ENCODE results near the gene GRIN2A.

GRIN2A gene

DNA sequence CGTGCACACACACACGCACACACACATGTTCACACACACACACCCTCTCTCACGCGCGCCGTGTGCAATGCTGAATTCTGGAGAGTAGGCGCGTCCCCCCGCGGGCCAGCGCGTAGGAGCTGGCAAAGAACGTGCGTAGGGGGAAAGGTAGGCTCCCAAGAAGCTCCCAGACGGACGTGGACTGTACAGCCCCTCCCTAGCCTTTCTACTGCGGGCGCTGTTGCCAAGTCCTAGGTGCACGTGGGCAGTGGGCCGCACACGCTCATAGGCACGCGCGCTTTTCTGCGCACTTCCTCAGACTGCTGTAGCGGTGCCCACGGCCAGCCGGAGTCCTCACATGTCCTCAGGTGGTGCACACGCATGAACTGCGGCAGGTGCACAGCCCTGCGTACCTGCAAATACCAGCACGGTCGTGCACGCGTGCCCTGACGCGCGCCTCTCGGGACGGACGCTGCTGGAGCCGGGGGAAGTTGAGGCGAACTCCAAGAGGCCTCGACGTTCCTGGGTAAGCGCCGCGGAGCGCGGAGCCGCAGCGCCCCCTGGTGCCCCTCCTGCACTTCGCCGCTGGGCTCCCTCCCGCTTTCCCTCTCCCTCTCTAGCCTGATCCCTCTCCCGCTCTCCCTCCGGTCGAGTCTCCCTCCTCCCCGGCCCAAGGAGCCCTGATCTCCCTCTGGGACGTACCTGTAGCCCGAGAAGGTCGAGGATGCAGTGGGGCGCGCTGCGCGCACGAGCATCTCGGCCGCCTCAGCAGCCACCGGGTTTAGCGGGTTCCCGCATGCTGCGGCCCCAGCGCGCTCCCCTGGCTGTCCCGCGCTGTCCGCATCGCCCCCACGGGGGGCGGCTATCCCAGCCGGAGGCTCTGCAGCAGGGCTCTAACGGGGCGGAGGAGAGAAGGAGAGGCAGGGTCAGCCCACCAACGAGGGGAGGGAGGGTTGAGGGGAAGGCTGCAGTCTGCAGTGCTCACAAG is 749 bp downstream of the GRIN2A start:
- DNase-seq (ENCODE audit: low spot score): peak; percentile 70

DNA sequence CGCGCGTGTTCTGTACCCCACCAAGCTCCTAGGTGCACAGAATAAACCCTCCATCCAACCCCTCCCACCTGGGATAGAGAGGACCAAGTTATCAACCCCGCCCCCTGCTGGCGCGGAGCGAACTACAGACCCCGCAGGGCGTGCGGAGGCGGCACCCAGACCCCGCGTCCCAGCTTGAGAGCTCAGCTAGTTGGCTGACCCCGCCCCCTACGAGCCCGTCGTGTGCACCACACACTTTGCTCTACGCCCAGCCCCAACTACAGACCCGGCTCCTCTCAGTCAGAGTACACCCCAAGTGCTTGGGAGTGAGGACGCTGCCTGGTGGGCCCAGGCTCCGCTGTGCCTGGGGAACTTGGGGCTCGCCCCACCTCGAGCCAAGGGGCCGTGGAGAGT is 1.5 kb downstream of the GRIN2A start:
- peak; percentile 15 for DNase-seq (ENCODE audit: low spot score)

DNA sequence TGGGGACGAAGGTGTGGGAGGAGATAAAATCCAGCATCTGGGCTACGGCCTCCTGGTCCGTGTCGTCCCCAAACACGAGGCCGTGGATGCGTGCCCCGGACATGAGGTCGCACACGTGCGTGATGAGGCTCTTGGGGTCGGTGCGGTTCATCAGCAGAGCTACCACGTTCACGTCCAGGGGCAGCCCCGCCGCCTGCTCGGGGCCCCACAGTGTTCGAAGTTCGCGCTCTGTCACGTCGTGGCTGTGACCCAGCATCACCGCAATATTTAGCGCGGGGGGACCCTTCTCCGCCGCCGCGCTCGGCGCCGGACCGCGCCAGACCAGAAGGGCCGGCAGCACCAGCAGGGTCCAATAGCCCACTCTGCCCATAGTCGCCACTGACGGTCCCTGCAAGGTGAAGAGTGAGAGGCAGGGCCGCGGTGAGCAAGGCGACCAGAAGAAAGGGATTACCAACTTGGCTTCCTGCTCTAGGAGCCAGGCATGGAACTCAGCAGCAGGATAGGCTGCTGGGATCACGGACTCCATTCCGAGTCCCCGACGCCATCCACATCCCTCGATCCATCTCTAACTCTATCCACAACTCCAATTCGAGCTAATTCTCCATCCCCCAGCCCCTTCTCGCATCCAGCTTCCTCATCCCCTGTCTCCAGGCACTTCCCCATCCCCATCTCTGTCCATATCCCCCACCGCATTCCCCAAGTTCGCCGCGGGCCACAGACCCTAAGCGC is 2.0 kb downstream of the GRIN2A start:
- DNase-seq (ENCODE audit: low spot score): no peak

DNA sequence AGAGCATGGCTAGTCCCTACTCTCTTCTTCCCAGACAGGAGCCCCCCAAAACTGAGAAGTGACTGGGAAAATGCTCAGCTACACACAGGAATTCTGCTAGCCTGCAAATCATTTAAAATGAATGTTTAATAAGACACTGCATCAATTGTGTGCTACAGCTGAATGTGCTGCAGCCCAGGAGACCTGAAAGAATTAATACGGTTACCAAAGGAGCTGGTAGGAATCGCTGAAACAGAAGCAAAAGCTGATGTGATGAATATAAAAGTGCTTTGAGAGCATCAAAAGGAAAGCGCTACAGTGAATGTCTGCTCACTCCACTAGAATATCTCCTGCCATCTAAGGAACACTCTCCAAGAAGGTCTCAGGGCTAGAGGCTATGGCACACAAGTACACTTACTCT is 3.7 kb downstream of the GRIN2A start:
- DNase-seq (ENCODE audit: low spot score): no peak

DNA sequence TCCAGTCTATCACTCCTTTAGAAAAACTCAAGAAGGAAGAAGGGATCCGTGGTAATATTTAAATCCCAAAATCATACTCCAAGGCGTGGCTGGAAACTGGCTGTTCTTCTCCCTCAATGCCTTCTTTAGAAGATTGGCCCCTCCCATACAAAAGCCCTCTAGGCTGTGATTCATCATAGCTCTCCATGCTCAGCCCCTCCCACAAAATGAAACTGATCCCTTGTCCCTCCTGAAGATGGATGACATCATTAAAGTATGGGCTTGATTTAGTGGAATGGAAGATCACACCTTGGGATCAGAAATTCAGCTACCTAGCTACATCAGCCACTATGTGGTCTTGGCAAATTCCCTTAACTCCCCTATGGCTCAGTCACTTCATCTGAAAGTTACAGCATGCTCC is 4.1 kb downstream of the GRIN2A start:
- no peak for DNase-seq (ENCODE audit: low spot score)

DNA sequence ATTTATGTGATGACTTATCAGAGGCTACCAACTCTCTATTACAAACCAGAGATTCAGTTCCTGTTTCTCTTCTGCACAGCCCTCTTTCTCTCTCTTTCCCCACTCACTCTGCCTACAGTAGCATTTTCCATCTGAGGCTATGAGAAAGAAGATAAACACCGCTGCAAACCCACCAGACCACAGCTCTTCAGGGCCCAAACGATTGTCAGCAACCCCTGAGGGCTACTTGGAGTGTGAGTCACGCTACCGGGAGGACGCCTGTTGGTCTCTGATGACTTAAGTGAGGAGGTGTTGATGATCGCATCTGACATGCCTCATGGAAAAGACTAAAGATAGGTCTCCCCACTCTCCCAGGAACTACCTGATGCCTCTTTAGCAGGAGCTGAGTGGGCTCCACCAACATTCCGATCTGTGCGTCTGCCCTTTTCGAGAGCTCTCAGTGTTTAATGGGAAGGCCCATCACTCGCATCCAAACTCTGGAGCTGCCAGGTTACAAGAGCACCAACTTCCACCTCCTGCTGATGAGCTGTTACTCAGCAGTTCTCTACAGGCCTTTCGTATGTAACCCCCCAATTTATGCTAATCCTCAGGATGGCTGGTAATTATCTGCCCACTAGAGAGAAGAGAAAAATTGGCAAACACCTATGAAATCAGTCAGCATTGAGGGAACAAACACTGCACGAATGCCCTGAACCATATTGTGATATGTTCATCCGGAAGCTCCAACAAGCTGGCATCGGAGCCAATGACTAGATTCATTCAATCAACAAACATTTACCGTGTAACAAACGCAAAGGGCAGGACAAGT is 9.2 kb downstream of the GRIN2A start:
- no peak for DNase-seq (ENCODE audit: low spot score)

DNA sequence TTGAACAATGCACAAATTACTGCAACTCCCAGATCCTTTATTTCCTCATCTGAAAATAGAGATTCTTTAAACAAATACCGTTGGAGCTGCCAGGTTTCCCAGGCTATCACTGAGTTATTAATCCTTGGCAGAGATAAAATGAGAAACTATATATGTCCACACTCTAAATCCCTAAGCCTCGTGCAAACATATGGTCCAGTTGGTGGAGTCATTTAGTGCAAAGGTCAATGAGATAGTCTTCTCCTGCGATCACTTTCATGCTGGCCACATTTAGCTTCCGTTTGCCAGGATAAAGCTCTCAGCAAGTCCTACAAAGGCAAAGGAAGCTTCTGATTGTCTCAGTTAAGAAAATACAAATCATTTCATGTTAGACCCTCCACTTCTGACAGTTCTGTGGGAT is 11.0 kb downstream of the GRIN2A start:
- no peak for DNase-seq (ENCODE audit: low spot score)

DNA sequence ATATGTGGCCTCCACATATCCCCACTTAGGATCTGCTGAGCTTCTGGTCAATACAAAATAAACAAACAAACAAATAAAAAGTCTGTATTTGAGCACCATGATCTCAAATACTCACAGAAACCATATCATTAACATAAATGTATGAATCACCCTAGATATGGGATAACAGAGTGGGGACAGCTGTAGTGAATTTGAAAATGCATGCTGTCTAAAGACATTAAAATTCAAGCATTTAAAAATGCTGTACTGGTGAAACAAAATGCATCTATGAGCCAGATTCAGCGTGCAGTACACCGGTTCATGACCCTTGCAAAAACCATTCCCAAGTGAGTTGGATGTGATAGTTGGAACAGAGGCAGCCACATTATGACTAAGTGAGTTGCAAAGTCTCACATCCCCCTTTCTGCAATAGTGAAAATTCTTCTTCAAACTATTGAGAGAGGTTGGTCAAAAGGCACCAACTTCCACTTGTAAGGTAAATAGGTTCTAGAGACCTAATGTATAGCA is 12.3 kb downstream of the GRIN2A start:
- DNase-seq (ENCODE audit: low spot score): no peak

DNA sequence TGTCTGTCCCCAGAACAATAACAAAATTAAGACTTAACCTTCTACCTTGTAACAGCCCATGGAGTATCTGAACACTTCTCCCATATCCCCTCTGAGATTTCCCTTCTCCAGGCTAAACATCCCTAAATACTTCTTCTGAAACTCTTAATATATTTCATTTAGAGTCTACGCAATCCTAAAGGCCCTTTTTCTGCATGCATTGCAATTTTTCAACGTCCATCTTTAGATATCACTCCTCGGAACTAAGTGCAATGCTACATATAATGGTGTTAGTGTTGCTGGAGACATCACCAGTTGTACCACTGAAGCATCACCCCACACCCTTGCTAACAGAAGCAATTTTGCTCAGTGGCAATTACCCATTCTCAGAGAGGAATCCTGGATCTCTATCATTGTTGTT is 13.2 kb downstream of the GRIN2A start:
- DNase-seq (ENCODE audit: low spot score): no peak

DNA sequence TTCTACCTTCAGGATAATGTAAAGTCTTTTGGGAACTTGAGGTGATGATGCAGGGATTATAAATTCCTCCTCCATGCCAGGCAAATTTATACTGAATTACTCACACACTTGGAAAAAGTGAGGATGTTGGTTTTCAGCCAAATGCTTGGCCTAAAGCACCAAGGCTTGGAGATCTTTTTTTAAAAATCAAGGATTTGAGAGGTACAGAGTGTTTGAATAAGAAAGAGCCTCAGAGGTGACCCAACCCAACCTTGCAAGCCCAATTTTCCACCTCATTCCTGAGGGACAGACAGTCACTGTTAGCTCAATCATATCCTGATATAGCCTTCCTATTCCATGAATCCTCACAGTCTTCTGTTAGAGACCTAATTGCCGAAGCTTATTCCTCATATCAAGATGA is 14.0 kb downstream of the GRIN2A start:
- no peak for DNase-seq (ENCODE audit: low spot score)

DNA sequence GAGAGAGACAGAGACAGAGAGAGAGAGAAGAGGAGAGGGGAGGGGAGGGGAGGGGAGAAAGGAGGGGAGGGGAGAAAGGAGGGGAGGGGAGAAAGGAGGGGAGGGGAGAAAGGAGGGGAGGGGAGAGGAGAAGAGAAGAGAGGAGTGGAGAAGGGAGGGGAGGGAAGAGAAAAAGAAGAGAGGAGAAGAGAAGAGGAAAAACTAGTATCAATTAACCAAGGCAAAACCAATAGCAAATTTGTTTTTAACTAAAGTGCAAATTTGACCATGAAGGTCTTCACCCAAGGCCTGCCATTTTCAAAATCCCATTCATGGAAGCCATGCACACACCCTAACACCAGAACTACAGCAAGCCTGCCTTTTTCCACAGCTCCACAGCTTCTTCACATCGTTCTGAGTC is 16.6 kb downstream of the GRIN2A start:
- DNase-seq (ENCODE audit: low spot score): no peak

DNA sequence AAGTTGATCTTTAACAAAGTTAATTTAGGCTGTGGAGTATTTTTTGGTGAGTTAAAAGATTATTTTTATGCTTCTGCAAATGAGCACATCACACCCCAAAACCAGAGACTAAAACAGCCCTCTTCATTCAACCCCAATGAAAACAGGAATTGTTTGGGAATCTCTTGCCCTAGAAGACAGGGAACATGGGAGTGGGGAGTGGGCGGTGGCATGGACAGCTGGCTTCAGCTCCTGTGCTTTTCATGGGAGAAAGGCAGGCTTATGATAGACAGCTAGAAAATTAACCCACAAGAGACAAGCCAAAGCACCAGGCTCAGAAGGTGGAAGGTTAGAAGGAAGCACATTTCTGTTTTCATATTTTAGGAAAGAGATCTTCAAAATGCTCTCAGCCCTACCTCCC is 19.2 kb downstream of the GRIN2A start:
- no peak for DNase-seq (ENCODE audit: low spot score)

DNA sequence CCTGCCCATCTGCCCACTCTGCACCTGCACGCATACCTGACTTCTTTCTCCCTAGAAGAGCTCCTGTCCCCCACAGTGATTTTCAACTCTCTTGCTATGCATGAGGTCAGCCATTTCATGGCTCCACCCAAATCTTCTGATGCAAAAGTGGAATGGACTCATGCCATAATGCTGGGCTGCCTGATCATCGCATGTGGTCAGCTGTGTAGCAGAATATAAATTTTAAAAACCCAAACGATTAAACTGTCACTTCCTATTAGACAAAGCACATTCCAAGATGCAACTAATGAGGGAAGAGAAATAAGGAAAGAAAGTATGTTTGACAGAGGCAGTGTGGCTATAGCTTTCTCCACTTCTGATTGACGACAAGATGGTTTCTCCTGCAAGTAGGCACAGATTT is 26.1 kb downstream of the GRIN2A start:
- DNase-seq (ENCODE audit: low spot score): no peak

DNA sequence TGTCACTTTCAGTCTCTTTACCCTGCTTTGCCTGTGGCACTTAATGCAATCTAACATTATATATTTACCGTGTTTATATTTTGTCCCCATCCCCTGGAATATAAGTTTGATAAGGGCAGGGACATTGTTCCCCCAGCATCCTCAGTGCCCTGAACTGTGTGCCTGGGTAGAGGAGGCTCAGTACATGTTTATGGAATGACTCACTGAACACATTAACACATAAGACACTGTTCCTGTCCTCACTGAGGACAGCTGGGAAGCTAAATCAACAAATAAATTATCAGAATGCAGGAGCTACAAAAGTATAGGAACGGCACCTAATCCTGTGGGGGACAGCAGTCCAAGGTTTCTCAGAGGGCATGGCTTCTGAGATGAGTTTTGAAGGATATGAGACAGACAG is 27.8 kb downstream of the GRIN2A start:
- no peak for DNase-seq (ENCODE audit: low spot score)

DNA sequence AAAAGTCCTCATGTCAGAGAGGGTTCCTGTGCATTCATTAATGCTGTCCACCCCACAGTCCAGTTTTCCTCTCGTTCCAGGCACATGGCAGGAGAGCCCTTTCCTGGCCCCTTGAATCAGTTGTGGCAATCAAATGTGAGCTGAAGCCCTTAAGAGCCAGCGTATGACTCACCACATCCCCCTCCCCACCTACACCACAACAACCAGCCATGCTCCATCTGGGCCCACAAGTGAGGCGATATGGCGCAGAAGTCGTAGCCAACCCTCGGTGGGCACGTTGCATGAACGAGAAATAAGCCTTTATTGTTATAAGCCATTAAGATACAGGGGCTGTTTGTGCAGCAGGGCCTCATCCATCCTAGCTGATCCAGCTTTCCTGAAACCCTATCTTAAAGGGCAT is 28.2 kb downstream of the GRIN2A start:
- DNase-seq (ENCODE audit: low spot score): no peak

DNA sequence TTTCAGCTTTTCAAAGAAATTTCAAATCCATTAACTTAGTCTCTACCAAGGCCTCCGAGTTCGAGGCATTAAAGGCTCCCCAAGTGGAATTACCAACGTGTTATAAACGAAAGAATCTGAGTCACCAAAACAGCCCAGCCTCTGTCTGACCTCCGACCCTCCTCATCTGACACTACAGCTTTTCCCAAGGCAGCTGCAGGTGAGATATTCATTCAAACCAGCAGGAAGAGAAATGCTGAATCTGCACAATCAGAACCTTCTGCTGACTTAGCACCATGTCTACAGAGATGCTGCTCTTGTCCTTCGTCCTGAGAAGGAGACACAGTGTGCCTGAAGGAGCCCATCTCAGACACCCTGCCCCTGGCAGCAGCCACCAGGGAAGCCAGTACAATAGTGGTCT is 30.5 kb downstream of the GRIN2A start:
- DNase-seq (ENCODE audit: low spot score): no peak

DNA sequence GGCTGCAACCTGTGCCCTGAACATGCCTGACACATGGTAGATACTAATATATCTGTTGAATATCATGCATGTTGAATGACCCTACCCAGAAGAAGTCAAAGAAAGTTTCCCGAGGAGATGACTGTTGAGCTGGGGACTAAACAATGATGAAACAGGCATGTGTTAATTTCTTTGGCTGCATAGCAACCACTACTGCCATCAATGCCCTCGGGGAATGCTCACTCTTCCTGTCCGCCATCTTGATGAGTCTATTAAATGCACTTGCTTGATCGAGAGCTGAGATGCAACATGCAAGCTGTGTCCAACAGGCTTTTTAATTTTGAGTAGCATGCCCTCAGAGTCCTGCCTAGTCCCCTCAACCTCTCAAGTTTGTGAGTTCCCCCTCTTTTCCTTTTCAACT is 31.3 kb downstream of the GRIN2A start:
- no peak for DNase-seq (ENCODE audit: low spot score)

DNA sequence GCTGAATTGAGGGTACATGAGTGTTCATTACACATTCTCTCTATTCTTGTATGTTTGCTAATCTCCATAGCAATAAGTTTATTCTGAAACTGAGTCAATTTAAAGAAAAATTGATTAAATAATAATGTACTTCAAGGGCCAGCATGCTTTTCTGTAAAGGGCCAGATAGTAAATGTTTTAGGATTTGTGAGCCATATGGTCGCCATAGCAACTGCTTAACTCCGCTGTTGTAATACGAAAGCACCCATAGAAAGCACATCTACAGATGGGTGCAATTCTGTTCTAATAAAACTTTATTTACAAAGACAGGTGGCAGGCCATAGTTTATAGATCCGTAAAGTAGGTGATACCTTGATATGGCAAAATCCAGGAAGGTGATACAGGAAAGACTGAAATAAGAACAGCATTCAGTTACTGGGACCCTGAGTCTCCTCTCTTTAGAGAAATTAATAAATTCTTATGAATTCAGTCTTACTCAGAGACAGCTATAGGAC is 36.6 kb downstream of the GRIN2A start:
- DNase-seq (ENCODE audit: low spot score): no peak

DNA sequence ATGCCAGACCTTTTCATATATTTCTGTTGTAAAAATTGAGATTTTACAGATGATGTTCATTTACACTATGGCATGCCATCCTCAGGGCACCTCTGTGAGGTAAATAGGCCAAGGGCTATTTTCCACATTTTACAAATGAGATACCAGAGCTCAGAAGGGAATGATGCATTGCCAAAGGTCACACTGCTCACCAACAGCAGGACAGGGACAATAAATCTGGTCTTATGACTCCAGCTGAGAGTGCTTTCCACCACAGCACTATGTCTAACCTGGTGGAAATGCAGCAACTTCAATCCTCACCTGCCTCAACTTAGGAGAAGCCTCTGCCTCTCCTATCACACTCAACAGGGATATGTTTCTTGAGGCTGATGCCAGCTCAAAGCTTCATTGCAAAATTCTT is 40.6 kb downstream of the GRIN2A start:
- DNase-seq (ENCODE audit: low spot score): no peak

DNA sequence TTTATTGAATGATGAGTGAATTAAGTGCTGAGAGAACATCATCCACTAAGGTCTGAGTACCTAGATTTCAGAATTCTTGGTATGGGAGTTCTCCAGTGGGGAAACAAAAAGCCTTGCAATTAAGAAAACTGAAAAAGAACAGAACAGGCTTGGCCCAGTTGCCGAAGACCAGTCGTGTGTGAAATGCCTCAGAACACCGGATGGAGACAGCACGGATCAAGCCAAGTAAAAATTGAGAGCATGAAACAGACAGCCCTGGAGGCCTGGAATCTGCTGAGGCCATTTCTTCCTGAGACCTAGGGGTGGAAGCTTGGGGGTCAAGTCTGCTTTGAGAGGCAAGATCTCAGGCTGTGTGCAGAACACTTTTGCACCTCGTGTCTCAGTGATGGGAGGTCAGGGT is 43.3 kb downstream of the GRIN2A start:
- DNase-seq (ENCODE audit: low spot score): no peak

DNA sequence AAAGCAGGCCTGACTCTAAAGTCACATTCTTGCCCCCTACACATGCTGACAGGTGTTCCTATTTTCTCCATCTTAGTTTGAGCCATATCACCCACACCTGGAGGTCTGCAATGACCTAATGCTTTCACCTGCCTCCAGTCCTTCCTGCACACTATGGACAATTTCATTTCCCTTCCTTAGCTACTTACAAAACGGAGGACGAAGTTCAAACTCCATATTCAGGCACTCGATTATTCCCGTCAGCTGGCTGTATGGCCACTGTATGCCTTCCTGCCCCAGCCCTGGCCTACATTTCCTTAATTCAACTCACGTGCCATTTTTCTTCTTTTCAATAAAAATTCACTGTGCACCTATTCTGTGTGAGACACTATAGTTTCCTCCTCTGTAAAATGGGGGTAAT is 44.9 kb downstream of the GRIN2A start:
- DNase-seq (ENCODE audit: low spot score): no peak

DNA sequence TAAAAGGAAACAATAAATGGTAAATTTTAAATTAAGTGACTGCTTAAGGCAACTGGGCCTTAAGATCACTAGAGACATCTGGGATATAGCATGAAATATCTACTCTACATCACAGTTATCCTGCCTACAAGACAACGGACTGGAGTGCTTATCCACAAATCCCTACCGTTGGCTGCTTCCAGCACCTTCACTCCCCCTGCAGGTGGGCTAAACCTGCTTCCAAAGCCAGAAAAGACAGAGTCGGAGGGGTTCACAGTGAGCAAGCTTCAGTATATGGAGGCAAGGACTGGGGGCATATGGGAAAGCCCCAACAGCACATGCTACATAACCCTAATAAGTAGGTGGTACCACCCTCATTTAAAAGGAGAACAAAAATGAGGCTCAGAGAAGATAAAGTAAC is 45.3 kb downstream of the GRIN2A start:
- DNase-seq (ENCODE audit: low spot score): no peak
